H9 (cell line): Measurements from ENCODE around the gene MBLAC1. TPM values are rescaled to one million over a fixed set of nuclear protein-coding genes. Genes with fewer than 3 reads are reported as not detected.

Source experiments
- DNase-seq: peaks from one replicate; pipeline ENCODE4 v3.0.0-alpha.2; 2017
- H2AFZ ChIP-seq: one replicate; pipeline ENCODE4 v1.6.1; 2013; ENCODE audit warnings: mild to moderate bottlenecking, low read length, control low read depth, moderate library complexity
- H2AK5ac ChIP-seq: 2 replicates; pipeline ENCODE4 v1.6.1; 2013; ENCODE audit warnings: low read length, control low read depth, mixed read lengths; ENCODE audit not compliant: insufficient read length
- H2BK120ac ChIP-seq: one replicate; pipeline ENCODE4 v1.6.1; 2013; ENCODE audit warnings: low read depth, mild to moderate bottlenecking, low read length, control low read depth, inconsistent platforms; ENCODE audit not compliant: poor library complexity, severe bottlenecking
- H2BK12ac ChIP-seq: 2 replicates; pipeline ENCODE4 v1.6.1; 2013; ENCODE audit warnings: low read length, control low read depth, mixed read lengths, low read depth; ENCODE audit not compliant: insufficient read length
- H2BK15ac ChIP-seq: 2 replicates; pipeline ENCODE4 v1.6.1; 2013; ENCODE audit warnings: low read depth, low read length, control low read depth
- H2BK20ac ChIP-seq: one replicate; pipeline ENCODE4 v1.6.1; 2013; ENCODE audit warnings: low read depth, mild to moderate bottlenecking, low read length, control low read depth, inconsistent platforms; ENCODE audit not compliant: poor library complexity, severe bottlenecking
- H2BK5ac ChIP-seq: 2 replicates; pipeline ENCODE4 v1.6.1; 2013; ENCODE audit warnings: low read length, control low read depth, mixed read lengths; ENCODE audit not compliant: insufficient read length
- H3K14ac ChIP-seq: 2 replicates; pipeline ENCODE4 v1.6.1; 2013; ENCODE audit warnings: low read length, control low read depth; ENCODE audit not compliant: insufficient read depth
- H3K18ac ChIP-seq: 2 replicates; pipeline ENCODE4 v1.6.1; 2013; ENCODE audit warnings: low read depth, mild to moderate bottlenecking, mixed read lengths, low read length, control low read depth; ENCODE audit not compliant: insufficient read length
- H3K23ac ChIP-seq: 2 replicates; pipeline ENCODE4 v1.6.1; 2013; ENCODE audit warnings: low read length, control low read depth, mixed read lengths, low read depth; ENCODE audit not compliant: insufficient read length
- H3K23me2 ChIP-seq: 2 replicates; pipeline ENCODE4 v1.6.1; 2013; ENCODE audit warnings: low read depth, mild to moderate bottlenecking, mixed read lengths, low read length, control low read depth; ENCODE audit not compliant: insufficient read length, poor library complexity, severe bottlenecking
- H3K27ac ChIP-seq: 2 replicates; pipeline ENCODE4 v1.5.1; 2013; ENCODE audit warnings: low read length, control low read depth, mixed read lengths, low read depth; ENCODE audit not compliant: insufficient read length
- H3K27me3 ChIP-seq: 2 replicates; pipeline ENCODE4 v1.6.1; 2013; ENCODE audit warnings: low read length, control low read depth, inconsistent platforms; ENCODE audit not compliant: insufficient read depth
- H3K4ac ChIP-seq: 2 replicates; pipeline ENCODE4 v1.6.1; 2013; ENCODE audit warnings: low read depth, mild to moderate bottlenecking, control low read depth, inconsistent platforms, low read length, moderate library complexity
- H3K4me1 ChIP-seq: 2 replicates; pipeline ENCODE4 v1.6.1; 2013; ENCODE audit warnings: low read length, control low read depth, inconsistent platforms; ENCODE audit not compliant: insufficient read depth
- H3K4me2 ChIP-seq: 2 replicates; pipeline ENCODE4 v1.6.1; 2013; ENCODE audit warnings: low read length, control low read depth, mixed read lengths; ENCODE audit not compliant: insufficient read length, insufficient read depth
- H3K56ac ChIP-seq: 2 replicates; pipeline ENCODE4 v1.6.1; 2013; ENCODE audit warnings: low read depth, mild to moderate bottlenecking, mixed read lengths, low read length, control low read depth; ENCODE audit not compliant: insufficient read length
- H3K79me1 ChIP-seq: 2 replicates; pipeline ENCODE4 v1.6.1; 2013; ENCODE audit warnings: low read depth, mild to moderate bottlenecking, moderate library complexity, low read length, control low read depth, inconsistent platforms; ENCODE audit not compliant: insufficient read depth, poor library complexity, severe bottlenecking
- H3K79me2 ChIP-seq: 2 replicates; pipeline ENCODE4 v1.6.1; 2013; ENCODE audit warnings: low read length, control low read depth, inconsistent platforms; ENCODE audit not compliant: insufficient read depth
- H3K9ac ChIP-seq: 2 replicates; pipeline ENCODE4 v1.6.1; 2013; ENCODE audit warnings: low read length, control low read depth, mixed read lengths; ENCODE audit not compliant: insufficient read length; ENCODE audit errors: extremely low read depth
- H3K9me3 ChIP-seq: one replicate; pipeline ENCODE4 v1.6.1; 2013; ENCODE audit warnings: low read depth, low read length, inconsistent platforms; ENCODE audit not compliant: control insufficient read depth
- H3T11ph ChIP-seq: one replicate; pipeline ENCODE4 v1.6.1; 2013; ENCODE audit warnings: mild to moderate bottlenecking, low read length, control low read depth, inconsistent platforms
- H4K20me1 ChIP-seq: one replicate; pipeline ENCODE4 v1.6.1; 2013; ENCODE audit not compliant: control insufficient read depth, insufficient read length, insufficient read depth
- H4K5ac ChIP-seq: 2 replicates; pipeline ENCODE4 v1.6.1; 2013; ENCODE audit warnings: low read depth, mild to moderate bottlenecking, mixed read lengths, low read length, control low read depth; ENCODE audit not compliant: insufficient read length
- H4K8ac ChIP-seq: replicated peaks from 2 replicates; pipeline ENCODE4 v1.6.1; 2013; ENCODE audit warnings: low read length, control low read depth, mixed read lengths, low read depth; ENCODE audit not compliant: insufficient read length
- H4K91ac ChIP-seq: 2 replicates; pipeline ENCODE4 v1.6.1; 2013; ENCODE audit warnings: low read depth, mild to moderate bottlenecking, moderate library complexity, mixed read lengths, low read length, control low read depth; ENCODE audit not compliant: insufficient read length
- H3K27ac Mint-ChIP-seq, 3 experiments: 2 replicates in 2 of 3; 3 replicates in 1 of 3; pipeline ENCODE4 v1.8.0; 2020 to 2021; ENCODE audit warnings: mixed read lengths in 3 of 3, mild to moderate bottlenecking in 1 of 3, moderate library complexity in 1 of 3
- H3K27me3 Mint-ChIP-seq: 2 replicates; pipeline ENCODE4 v1.8.0; 2021; ENCODE audit warnings: low read depth, mild to moderate bottlenecking, moderate library complexity, mixed read lengths
- H3K36me3 Mint-ChIP-seq, 3 experiments: 2 replicates in 2 of 3; 3 replicates in 1 of 3; pipeline ENCODE4 v1.8.0; 2020 to 2021; ENCODE audit warnings: low read depth in 3 of 3, mixed read lengths in 3 of 3; ENCODE audit not compliant: insufficient read depth in 1 of 3
- H3K4me1 Mint-ChIP-seq, 2 experiments: 2 replicates each; pipeline ENCODE4 v1.8.0; 2020; ENCODE audit warnings: mixed read lengths in 2 of 2
- H3K4me3 Mint-ChIP-seq, 2 experiments: 2 replicates in 1 of 2; 3 replicates in 1 of 2; pipeline ENCODE4 v1.8.0; 2020 to 2021; ENCODE audit warnings: mild to moderate bottlenecking in 2 of 2, mixed read lengths in 2 of 2, moderate library complexity in 1 of 2
- H3K9me3 Mint-ChIP-seq, 2 experiments: 2 replicates in 1 of 2; 3 replicates in 1 of 2; pipeline ENCODE4 v1.8.0; 2020; ENCODE audit warnings: mild to moderate bottlenecking in 2 of 2, mixed read lengths in 2 of 2, moderate library complexity in 1 of 2
- CTCF ChIP-seq: fragments of 200-600 bp; sonication (generic); conservative IDR thresholded peaks from 3 replicates; pipeline ENCODE4 v1.8.0; 2021; ENCODE audit warnings: antibody characterized with exemption, mild to moderate bottlenecking
- WGBS: extraction: QIAGEN DNeasy Blood & Tissue Kit; methylation state at CpG from one replicate; pipeline ENCODE4 v1.1.7; 2013; ENCODE audit warnings: missing lambda C conversion rate, low lambda C conversion rate, mixed read lengths; ENCODE audit not compliant: insufficient read length; ENCODE audit errors: extremely low coverage; 5-methylcytosine and 5-hydroxymethylcytosine counted together
- total RNA-seq: library from RNA; stranded (reverse); gene quantifications from 2 replicates; pipeline ENCODE4 v1.2.1, GENCODE V29; 2021

Gene MBLAC1
- total RNA-seq, 1 experiment from 2014 or later, result 1.9 TPM

GRCh38 chr7:100174582-100174981, 47.8 kb downstream of the MBLAC1 start:
- Histone ChIP-seq H2BK120ac (no peak overlapping the region), H2AK5ac (no peak overlapping the region), H3K79me2 (no peaks in the 10 kb centered on the region; the same call in 1 of the 2 replicates), H2BK12ac (no peak overlapping the region), H3K18ac (no peak overlapping the region), H3K9me3 (no peaks in the 10 kb centered on the region), H3K27me3 (no peaks in the 10 kb centered on the region; the same call in 1 of the 2 replicates), H3K14ac (no peak overlapping the region), H4K5ac (no peak overlapping the region), H4K20me1 (no peaks in the 10 kb centered on the region), H3T11ph (no peak overlapping the region), H3K4me2 (no peak overlapping the region), H2BK20ac (no peak overlapping the region), H3K9ac (no peak overlapping the region), H3K79me1 (no peaks in the 10 kb centered on the region), H2AFZ (no peak overlapping the region), H3K23ac (no peak overlapping the region), H2BK5ac (no peak overlapping the region), H3K23me2 (peaks cover 9% of the 10 kb centered on the region), H3K56ac (no peak overlapping the region), H2BK15ac (no peak overlapping the region), H3K4me1 (peaks cover 3% of the 10 kb centered on the region; the same call in 1 of the 2 replicates), H4K91ac (no peak overlapping the region), H3K27ac (no peak overlapping the region), H3K4ac (no peak overlapping the region), H4K8ac (no peak overlapping the region)
- Mint-ChIP-seq H3K9me3 (no peaks in the 10 kb centered on the region), H3K27me3 (peaks cover 30% of the 10 kb centered on the region), H3K27ac (no peak overlapping the region; a peak in 1 of 7 replicates), H3K36me3 (peaks cover 29 to 36% (median 31%) of the 10 kb centered on the region in 3 experiments; a peak in 6 of 7 replicates), H3K4me1 (peaks cover 25 to 38% of the 10 kb centered on the region in 2 experiments), H3K4me3 (no peak overlapping the region; a peak in 1 of 5 replicates)
- no peak for TF ChIP-seq CTCF
- no peak for DNase-seq
- WGBS, result no CpG with 5 or more reads among the region's 5 CpGs
